Mesodermal cell (in vitro differentiated cells): ENCODE data around the gene NLGN1.

Source experiments
- H3K27ac ChIP-seq: 2 replicates; pipeline ENCODE4 v1.7.0; 2013; ENCODE audit warnings: mild to moderate bottlenecking, low read depth, low read length, moderate library complexity; ENCODE audit not compliant: severe bottlenecking
- H3K36me3 ChIP-seq: 2 replicates; pipeline ENCODE4 v1.7.1; 2013; ENCODE audit warnings: mild to moderate bottlenecking, low read length, moderate library complexity; ENCODE audit not compliant: control insufficient read depth, insufficient read depth
- H3K4me1 ChIP-seq: one replicate; pipeline ENCODE4 v1.7.1; 2013; ENCODE audit warnings: mild to moderate bottlenecking, low read length; ENCODE audit not compliant: insufficient read depth, control insufficient read depth, poor library complexity, severe bottlenecking
- H3K4me3 ChIP-seq: 2 replicates; pipeline ENCODE4 v1.7.0; 2013; ENCODE audit warnings: low read length, control low read depth, mild to moderate bottlenecking; ENCODE audit not compliant: insufficient read depth, poor library complexity, severe bottlenecking; ENCODE audit errors: extremely low read depth
- H3K9me3 ChIP-seq: 2 replicates; pipeline ENCODE4 v1.7.1; 2013; ENCODE audit warnings: mild to moderate bottlenecking, low read length, moderate library complexity; ENCODE audit not compliant: control insufficient read depth
- WGBS, 2 experiments: methylation state at CpG; one replicate each; pipeline ENCODE4 v1.1.5; 2013; ENCODE audit warnings: missing lambda C conversion rate in 2 of 2; ENCODE audit not compliant: insufficient coverage in 2 of 2; 5-methylcytosine and 5-hydroxymethylcytosine counted together

Gene NLGN1

DNA sequence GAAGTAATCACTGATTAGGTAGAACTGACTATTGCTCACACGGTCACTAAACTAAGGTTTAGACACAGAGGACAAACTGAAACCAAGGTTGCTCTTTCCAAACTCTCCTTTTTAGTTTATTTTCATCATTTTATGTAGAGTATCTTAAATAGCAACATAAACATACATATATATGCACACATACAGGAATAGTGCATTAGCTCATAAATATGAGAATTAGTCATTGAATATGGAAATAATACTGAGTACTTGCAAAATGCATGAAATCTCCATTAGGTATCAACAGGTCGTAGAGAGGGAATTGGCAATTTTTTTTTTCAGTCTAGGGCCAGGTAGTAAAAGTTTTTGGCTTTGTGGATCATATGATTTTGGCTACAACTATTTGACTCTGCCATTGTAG is 557.1 kb downstream of the NLGN1 start:
- Histone ChIP-seq H3K4me1 (no peaks in the 10 kb centered on the region), H3K9me3 (peaks cover 16% of the 10 kb centered on the region), H3K36me3 (no peaks in the 10 kb centered on the region), H3K27ac (no peak overlapping the region), H3K4me3 (no peak overlapping the region)
- 67 to 71% methylated on average over 1 of the region's 2 CpGs for WGBS, 2 experiments

DNA sequence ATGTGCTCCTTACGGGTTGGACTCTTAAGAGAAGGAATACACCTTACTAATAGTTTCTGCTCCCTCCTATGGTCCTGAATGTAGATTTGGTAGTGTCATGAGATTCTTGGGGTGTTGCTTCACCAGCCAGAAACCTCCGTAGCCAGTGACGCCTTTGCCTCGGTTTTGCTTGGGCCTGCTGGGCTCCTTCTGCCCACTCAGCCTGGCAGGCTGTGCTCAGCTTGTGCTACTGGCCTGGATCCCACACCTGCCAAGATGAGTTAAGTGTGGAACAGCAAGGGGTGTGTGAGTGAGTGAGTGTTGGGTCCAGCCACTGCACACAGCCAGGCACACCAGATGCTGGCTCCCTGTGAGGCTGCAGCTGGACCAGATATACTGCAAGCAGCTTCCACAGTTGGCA is 560.1 kb downstream of the NLGN1 start:
- Histone ChIP-seq H3K36me3 (no peaks in the 10 kb centered on the region), H3K4me1 (no peaks in the 10 kb centered on the region), H3K9me3 (peaks cover 16% of the 10 kb centered on the region), H3K4me3 (no peak overlapping the region), H3K27ac (no peak overlapping the region)
- 93 to 94% methylated on average over 3 of the region's 4 CpGs for WGBS, 2 experiments

DNA sequence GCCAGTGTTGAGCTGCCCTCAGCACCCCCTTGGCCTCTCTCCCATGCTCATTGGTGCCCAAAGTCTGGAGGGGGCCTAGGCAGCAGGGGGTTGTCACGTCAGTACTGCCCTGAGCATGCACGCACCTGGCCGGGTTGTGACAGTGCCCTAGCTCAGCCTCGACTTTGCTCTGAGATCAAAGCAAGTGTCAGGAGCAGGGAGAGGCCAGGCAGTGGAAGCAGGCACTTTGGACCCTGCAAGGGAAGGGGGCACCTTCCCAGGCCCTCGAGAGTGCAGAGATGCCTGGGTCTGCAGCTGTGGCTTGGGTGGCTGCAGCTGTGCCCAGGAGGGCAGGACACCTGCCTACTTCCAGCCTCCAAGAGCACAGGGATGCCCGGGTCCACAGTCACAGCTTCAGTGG is 561.3 kb downstream of the NLGN1 start:
- peaks cover 16% of the 10 kb centered on the region for H3K9me3 ChIP-seq
- H3K36me3 ChIP-seq, result no peaks in the 10 kb centered on the region
- 73 to 83% methylated on average over 5 to 6 of the region's 6 CpGs for WGBS, 2 experiments
- H3K27ac ChIP-seq, result no peak overlapping the region
- no peak overlapping the region for H3K4me3 ChIP-seq
- no peaks in the 10 kb centered on the region for H3K4me1 ChIP-seq

DNA sequence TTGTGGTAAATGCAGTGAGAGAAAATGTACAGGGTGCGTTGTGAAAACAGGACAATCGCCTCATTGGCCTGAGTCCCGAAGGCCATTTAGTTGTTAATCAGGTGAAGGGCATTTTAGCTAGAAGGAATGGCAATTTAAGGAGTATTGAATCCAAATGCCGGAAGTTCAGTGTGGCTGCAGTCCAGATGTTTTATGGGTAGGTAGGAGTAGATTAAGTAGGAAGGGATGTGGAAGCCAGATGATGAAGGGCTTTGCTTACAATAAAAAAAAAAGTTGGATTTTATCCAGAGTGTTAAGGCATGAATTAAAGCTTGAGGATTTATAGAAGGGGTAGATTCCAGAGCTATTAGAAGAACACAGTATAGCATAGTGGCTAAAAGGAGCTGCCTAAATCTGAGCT is 572.7 kb downstream of the NLGN1 start:
- H3K9me3 ChIP-seq, result no peaks in the 10 kb centered on the region
- no peaks in the 10 kb centered on the region for H3K4me1 ChIP-seq
- H3K4me3 ChIP-seq, result no peak overlapping the region
- 87 to 89% methylated on average over 3 to 4 of the region's 4 CpGs for whole genome bisulfite sequencing, 2 experiments
- H3K27ac ChIP-seq, result no peak overlapping the region
- H3K36me3 ChIP-seq, result no peaks in the 10 kb centered on the region

DNA sequence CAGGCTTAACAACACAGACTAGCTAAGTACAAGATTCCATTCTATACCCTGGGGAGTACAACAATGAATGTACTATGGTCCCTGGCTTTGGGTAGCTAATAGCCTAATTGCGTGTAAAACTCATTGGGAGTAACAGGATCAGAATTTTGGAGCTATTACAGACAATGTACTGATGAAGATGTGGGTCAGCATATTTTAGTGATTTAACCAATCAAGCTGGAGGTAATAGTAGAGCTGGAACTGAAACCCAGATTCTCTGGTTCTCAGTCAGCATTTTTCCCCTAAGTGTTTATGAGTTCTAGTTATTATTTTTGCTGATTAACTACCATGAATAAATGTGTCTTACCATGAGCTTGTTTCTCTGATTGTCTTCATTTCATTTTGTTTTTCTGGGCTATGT is 578.7 kb downstream of the NLGN1 start:
- Histone ChIP-seq H3K27ac (no peak overlapping the region), H3K4me1 (peaks cover 9% of the 10 kb centered on the region), H3K36me3 (no peaks in the 10 kb centered on the region), H3K4me3 (no peak overlapping the region), H3K9me3 (no peaks in the 10 kb centered on the region)
- 78% methylated on average over 1 of the region's 1 CpG; no CpG with 5 or more reads in 1 of the 2 experiments for WGBS, 2 experiments

DNA sequence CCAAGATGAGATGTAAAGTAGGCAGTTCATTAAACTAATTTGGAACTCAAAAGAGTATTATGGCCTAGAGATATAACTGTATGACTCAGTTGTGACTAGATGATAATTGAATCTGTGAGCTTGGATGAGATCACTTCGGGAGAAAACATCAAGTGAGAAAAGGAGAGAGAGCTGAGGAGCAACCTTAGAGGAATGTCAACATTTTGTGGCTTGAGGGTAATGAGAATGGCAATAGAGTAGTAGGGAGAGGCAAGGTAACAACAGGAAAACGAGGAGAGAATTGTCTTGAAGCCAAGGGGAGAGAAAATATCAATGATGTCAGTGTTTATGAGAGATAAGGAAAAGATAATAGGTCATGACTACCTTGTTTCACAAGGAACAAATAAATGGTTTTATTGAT is 580.2 kb downstream of the NLGN1 start:
- no peak overlapping the region for H3K27ac ChIP-seq
- peaks cover 13% of the 10 kb centered on the region for H3K4me1 ChIP-seq
- no peak overlapping the region for H3K4me3 ChIP-seq
- no peaks in the 10 kb centered on the region for H3K9me3 ChIP-seq
- 57 to 60% methylated on average over 2 of the region's 2 CpGs for WGBS, 2 experiments
- no peaks in the 10 kb centered on the region for H3K36me3 ChIP-seq

DNA sequence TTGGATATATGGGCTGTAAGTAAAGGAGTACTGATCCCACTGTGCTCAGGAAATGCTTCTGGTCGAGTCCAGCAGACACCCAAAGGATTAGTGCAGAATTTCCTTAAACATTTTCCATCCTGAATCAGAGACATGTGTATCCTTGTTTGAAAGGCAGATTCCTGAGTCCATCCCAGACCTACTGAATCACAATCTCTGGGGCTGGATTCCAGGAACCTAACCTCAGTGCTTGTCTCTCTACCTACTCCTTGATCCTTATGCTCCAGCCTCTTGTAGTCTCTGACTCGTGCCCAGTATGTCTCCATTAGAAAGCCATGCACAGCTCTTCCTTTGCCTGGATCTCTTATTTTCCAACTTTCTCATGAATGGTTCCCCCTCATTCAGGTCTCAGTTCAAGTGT is 585.8 kb downstream of the NLGN1 start:
- Histone ChIP-seq H3K27ac (no peak overlapping the region), H3K4me1 (peaks cover 14% of the 10 kb centered on the region), H3K4me3 (no peak overlapping the region), H3K36me3 (no peaks in the 10 kb centered on the region), H3K9me3 (no peaks in the 10 kb centered on the region)
- WGBS, 2 experiments, result 80 to 83% methylated on average over 1 to 2 of the region's 2 CpGs

DNA sequence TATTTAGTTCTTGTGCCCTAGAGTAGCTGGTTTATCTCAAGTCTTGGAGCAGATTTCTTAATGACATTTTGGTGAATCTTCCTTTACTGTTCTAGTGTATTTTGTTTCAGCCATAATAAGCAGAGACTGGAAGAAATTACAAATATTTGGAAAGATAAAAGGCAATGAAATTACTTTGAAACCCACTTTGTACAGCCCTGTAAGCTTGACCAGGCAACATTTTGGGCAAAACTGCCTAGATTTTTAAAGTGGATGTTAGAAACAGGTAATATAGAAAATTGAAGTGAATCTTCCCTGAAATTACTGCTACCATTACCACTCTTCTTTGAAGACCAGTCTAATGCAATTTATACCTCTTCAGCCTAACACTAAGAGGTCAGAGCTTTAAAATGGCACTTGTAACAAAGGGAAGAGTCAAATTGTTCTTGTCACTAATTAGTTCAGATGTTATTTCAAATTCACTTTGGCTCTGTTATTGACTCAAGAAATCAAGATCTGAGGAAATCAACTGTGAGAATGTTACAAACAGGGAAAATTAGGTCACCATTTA is 589.4 kb downstream of the NLGN1 start:
- H3K36me3 ChIP-seq, result no peaks in the 10 kb centered on the region
- no peak overlapping the region for H3K4me3 ChIP-seq
- H3K27ac ChIP-seq, result no peak overlapping the region
- H3K4me1 ChIP-seq, result peaks cover 14% of the 10 kb centered on the region
- H3K9me3 ChIP-seq, result no peaks in the 10 kb centered on the region

DNA sequence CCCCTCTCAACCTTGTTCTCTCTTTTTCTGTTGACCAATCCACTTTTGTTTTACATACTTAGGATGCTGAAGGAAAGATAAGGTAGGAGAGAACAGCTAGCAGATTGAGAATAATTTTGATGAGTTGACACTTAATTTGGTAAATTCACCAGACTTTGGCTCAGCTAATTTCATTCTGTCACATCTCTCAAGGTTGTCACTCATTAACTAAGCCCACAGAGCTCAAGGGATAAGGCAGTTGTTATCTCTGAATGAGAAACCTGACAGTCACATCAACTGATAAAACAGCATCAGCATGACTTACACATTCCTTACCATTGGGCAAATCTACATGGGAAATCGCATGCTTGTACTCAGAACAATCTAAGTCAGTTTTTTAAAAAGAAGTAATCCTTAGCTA is 591.4 kb downstream of the NLGN1 start:
- Histone ChIP-seq H3K36me3 (no peaks in the 10 kb centered on the region), H3K27ac (no peak overlapping the region), H3K9me3 (no peaks in the 10 kb centered on the region), H3K4me1 (peaks cover 3% of the 10 kb centered on the region), H3K4me3 (no peak overlapping the region)
- WGBS, 2 experiments, result 75 to 80% methylated on average over 1 of the region's 1 CpG

DNA sequence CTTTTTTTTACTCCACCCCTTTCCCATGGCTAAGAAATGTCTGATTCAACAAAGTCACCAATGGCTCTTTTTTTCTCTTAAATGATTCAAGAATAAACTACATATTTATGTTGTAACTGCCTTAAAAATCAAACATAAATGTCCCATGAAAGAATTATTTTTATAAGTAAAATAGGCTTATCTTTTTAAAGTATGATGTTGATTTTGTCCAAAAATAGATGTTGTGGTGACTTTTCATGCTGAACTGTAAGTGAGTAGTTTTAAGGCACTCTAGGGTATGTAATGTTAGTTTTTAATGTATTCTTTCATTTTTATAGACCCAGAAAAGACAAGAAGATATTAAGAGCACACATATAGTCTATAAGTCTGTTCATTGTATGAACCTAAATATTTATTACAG is 594.9 kb downstream of the NLGN1 start:
- Histone ChIP-seq H3K4me1 (no peaks in the 10 kb centered on the region), H3K9me3 (no peaks in the 10 kb centered on the region), H3K27ac (no peak overlapping the region), H3K36me3 (no peaks in the 10 kb centered on the region), H3K4me3 (no peak overlapping the region)

DNA sequence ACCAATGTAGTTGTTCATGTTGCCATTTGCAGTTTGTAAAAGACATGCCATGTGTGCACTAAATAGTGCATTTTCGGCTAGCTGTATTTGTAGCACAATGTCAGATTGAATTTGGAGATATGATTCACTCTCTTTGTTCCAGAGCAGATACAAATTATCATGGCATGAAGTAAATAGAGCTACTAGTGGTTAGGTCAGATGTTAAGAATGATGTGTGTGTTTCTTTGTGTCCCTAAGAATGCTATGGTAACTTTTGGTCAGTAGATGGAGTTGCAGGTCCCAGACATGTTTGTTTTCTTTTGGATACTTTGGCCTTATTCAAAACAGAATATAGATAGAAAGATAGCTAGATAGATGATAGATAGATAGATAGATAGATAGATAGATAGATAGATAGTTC is 595.8 kb downstream of the NLGN1 start:
- H3K4me3 ChIP-seq, result no peak overlapping the region

DNA sequence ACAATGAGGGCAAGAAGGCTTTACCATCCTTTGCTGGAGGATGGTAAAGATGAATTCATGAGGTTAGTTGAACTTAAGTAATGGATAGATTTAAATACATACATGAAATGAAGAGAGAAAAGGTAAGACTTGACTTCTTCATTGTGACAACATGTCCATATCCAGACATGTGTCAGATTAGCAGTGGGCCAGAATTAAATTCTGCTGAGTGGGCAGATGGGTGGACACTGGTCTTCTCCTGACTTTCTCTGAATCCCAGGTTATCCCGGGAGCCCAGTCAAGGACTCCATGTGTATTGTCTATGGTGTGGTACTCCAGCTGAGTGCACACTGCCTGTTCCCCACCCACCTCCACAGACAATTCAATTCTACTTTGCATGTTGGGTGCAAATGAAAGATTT is 603.1 kb downstream of the NLGN1 start:
- Histone ChIP-seq H3K27ac (no peak overlapping the region), H3K36me3 (no peaks in the 10 kb centered on the region), H3K4me1 (no peaks in the 10 kb centered on the region), H3K9me3 (no peaks in the 10 kb centered on the region), H3K4me3 (no peak overlapping the region)
- WGBS, 2 experiments, result no CpG with 5 or more reads among the region's 1 CpG

More for the DNA sequence above, 595.8 kb downstream of the NLGN1 start:
- 57 to 67% methylated on average over 1 of the region's 1 CpG for WGBS, 2 experiments
- H3K36me3 ChIP-seq, result no peaks in the 10 kb centered on the region
- H3K9me3 ChIP-seq, result no peaks in the 10 kb centered on the region
- no peak overlapping the region for H3K27ac ChIP-seq
- no peaks in the 10 kb centered on the region for H3K4me1 ChIP-seq
